ENCODE data around the gene SCUBE1. TPM values are rescaled to one million over a fixed set of nuclear protein-coding genes. Genes with fewer than 3 reads are reported as not detected.

The SCUBE1 gene
- total and polyA plus RNA-seq, 2 of the 4 experiments (the other 2 are of a cell fraction): not detected

DNA sequence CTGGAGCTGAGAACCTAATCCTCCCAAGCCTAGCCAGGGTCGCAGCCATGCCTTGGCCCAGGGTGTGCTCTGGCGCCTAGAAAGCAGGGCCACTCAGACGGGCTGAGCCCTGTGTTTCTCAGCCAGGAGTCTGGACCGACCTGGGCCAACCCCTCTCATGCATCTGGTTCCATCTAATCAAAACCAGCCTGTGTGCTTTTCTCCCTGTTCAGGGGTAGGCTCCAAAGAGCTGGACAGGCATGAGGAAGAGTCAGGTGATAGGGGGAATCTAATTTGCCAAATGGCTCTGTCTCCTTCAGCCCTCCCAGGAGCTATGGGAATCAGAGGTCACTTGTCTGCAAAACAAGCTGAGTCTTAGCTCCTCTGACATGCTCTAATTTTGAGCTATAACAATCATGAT, 55.7 kb downstream of the SCUBE1 start:
- no peak overlapping the region for H3K4ac ChIP-seq (ENCODE audit: low read depth, low read length)
- WGBS, 2 experiments (ENCODE audit: extremely low coverage in 2 of 2, insufficient read length in 1 of 2): no CpG with 5 or more reads among the region's 4 CpGs
- no peak overlapping the region for H3K4me3 ChIP-seq (ENCODE audit: insufficient read depth, low read depth, low read length)
- H2BK15ac ChIP-seq (ENCODE audit: low read depth, low read length): no peak overlapping the region
- H2BK120ac ChIP-seq (ENCODE audit: low read depth, low read length): no peak overlapping the region
- no peak overlapping the region for H2AFZ ChIP-seq (replicated peaks; ENCODE audit: low read length, poor library complexity)
- no peak overlapping the region for H4K91ac ChIP-seq (ENCODE audit: insufficient read depth, low read depth, low read length)
- BruUV-seq (replicated peaks): no TSS peak
- no peak overlapping the region for H3K56ac ChIP-seq (ENCODE audit: extremely low read depth, insufficient read depth, low read length)
- no peak for DNase-seq
- no peaks in the 10 kb centered on the region for H3K9me1 ChIP-seq (ENCODE audit: insufficient read depth, low read length)
- H3K4me1 ChIP-seq (ENCODE audit: control insufficient read depth, insufficient read depth, low read length): peaks cover 1% of the 10 kb centered on the region; the same call in 1 of the 2 replicates
- H2BK5ac ChIP-seq (ENCODE audit: low read depth, low read length, poor library complexity, severe bottlenecking): no peak overlapping the region
- H4K5ac ChIP-seq (ENCODE audit: low read depth, low read length): no peak overlapping the region
- dilution Hi-C loops (cut with HindIII; ENCODE audit: low sequenced_read_pairs, unreplicated experiment) (no loop called here), intact Hi-C loops (cut with micrococcal nuclease) (no loop called here), in situ Hi-C loops (cut with MboI; ENCODE audit: low sequenced_read_pairs) (no loop called here)
- H3K9ac ChIP-seq (ENCODE audit: low read depth, low read length): no peak overlapping the region
- no peaks in the 10 kb centered on the region for H3K9me3 ChIP-seq (ENCODE audit: control insufficient read depth, insufficient read depth, low read length)
- no peak overlapping the region for H2AK5ac ChIP-seq (ENCODE audit: low read depth, low read length)
- H3K14ac ChIP-seq (replicated peaks; ENCODE audit: low read depth, low read length): no peak overlapping the region
- H4K8ac ChIP-seq (ENCODE audit: low read depth in 2 of 2, low read length in 2 of 2): no peak overlapping the region
- ChIA-PET POLR2A (ENCODE audit: unreplicated experiment) (no interaction called here), CTCF (no interaction called here)
- H3K18ac ChIP-seq (ENCODE audit: low read depth, low read length): no peak overlapping the region
- H3K79me1 ChIP-seq (ENCODE audit: low read depth in 1 of 2, low read length in 2 of 2): no peaks in the 10 kb centered on the region
- no peaks in the 10 kb centered on the region for H3K36me3 ChIP-seq (ENCODE audit: control insufficient read depth, insufficient read depth, low read length)
- H3K23ac ChIP-seq (ENCODE audit: low read depth, low read length): no peak overlapping the region
- H3K4me2 ChIP-seq (ENCODE audit: low read depth, low read length): no peak overlapping the region
- TF ChIP-seq MAFK (IDR thresholded peaks at IDR 0.05; ENCODE audit: low read depth, low read length): no peak
- no peak for TF ChIP-seq RFX5 (IDR thresholded peaks at IDR 0.05; ENCODE audit: low read depth, low read length)
- no peak for TF ChIP-seq CEBPB (IDR thresholded peaks at IDR 0.05; ENCODE audit: low read depth, low read length)
- TF ChIP-seq, protein P1, sequence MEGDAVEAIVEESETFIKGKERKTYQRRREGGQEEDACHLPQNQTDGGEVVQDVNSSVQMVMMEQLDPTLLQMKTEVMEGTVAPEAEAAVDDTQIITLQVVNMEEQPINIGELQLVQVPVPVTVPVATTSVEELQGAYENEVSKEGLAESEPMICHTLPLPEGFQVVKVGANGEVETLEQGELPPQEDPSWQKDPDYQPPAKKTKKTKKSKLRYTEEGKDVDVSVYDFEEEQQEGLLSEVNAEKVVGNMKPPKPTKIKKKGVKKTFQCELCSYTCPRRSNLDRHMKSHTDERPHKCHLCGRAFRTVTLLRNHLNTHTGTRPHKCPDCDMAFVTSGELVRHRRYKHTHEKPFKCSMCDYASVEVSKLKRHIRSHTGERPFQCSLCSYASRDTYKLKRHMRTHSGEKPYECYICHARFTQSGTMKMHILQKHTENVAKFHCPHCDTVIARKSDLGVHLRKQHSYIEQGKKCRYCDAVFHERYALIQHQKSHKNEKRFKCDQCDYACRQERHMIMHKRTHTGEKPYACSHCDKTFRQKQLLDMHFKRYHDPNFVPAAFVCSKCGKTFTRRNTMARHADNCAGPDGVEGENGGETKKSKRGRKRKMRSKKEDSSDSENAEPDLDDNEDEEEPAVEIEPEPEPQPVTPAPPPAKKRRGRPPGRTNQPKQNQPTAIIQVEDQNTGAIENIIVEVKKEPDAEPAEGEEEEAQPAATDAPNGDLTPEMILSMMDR (conservative IDR thresholded peaks at IDR 0.05; ENCODE audit: low read depth, low read length): no peak
- TF ChIP-seq RAD21 (IDR thresholded peaks at IDR 0.05; ENCODE audit: low read length): no peak
- no peak for TF ChIP-seq MAZ (IDR thresholded peaks at IDR 0.05; ENCODE audit: borderline replicate concordance, low read depth, low read length)
- TF ChIP-seq RCOR1 (IDR thresholded peaks at IDR 0.05; ENCODE audit: insufficient replicate concordance, low read length): no peak
- no peak for TF ChIP-seq CHD1 (IDR thresholded peaks at IDR 0.05; ENCODE audit: low read depth, low read length)
- TF ChIP-seq, protein P2, sequence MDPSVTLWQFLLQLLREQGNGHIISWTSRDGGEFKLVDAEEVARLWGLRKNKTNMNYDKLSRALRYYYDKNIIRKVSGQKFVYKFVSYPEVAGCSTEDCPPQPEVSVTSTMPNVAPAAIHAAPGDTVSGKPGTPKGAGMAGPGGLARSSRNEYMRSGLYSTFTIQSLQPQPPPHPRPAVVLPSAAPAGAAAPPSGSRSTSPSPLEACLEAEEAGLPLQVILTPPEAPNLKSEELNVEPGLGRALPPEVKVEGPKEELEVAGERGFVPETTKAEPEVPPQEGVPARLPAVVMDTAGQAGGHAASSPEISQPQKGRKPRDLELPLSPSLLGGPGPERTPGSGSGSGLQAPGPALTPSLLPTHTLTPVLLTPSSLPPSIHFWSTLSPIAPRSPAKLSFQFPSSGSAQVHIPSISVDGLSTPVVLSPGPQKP (IDR thresholded peaks at IDR 0.05; ENCODE audit: borderline replicate concordance, low read depth, low read length): no peak
- no peak for TF ChIP-seq FOS (IDR thresholded peaks at IDR 0.05; ENCODE audit: low read depth, low read length)
- TF ChIP-seq BHLHE40 (IDR thresholded peaks at IDR 0.05; ENCODE audit: low read depth, low read length): no peak
- TF ChIP-seq, protein P3, sequence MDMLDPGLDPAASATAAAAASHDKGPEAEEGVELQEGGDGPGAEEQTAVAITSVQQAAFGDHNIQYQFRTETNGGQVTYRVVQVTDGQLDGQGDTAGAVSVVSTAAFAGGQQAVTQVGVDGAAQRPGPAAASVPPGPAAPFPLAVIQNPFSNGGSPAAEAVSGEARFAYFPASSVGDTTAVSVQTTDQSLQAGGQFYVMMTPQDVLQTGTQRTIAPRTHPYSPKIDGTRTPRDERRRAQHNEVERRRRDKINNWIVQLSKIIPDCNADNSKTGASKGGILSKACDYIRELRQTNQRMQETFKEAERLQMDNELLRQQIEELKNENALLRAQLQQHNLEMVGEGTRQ (IDR thresholded peaks at IDR 0.05; ENCODE audit: low read depth, low read length): no peak
- no peak for TF ChIP-seq SMC3 (IDR thresholded peaks at IDR 0.05; ENCODE audit: low read depth, low read length)
- no peak for TF ChIP-seq NFE2L2 (IDR thresholded peaks at IDR 0.05; ENCODE audit: low read depth, low read length)
- TF ChIP-seq MXI1 (IDR thresholded peaks at IDR 0.05; ENCODE audit: borderline replicate concordance, low read depth, low read length): no peak
- no peak for TF ChIP-seq POLR2A (IDR thresholded peaks at IDR 0.05; ENCODE audit: low read depth, low read length)
- no peak overlapping the region for H2AK9ac ChIP-seq (replicated peaks; ENCODE audit: low read depth, low read length, poor library complexity)
- ATAC-seq (ENCODE audit: low read depth): no peak
- no peak overlapping the region for H3K27ac ChIP-seq (ENCODE audit: insufficient read depth, low read length)
- no peaks in the 10 kb centered on the region for H4K20me1 ChIP-seq (ENCODE audit: insufficient read depth, low read length)
- H2BK20ac ChIP-seq (ENCODE audit: low read depth, low read length): no peak overlapping the region
- H3K27me3 ChIP-seq (ENCODE audit: control insufficient read depth, insufficient read depth, low read length): peaks cover 25% of the 10 kb centered on the region; the same call in 1 of the 2 replicates

All from IMR-90 (cell line).